HG03442 (cell line): ENCODE data around the gene TRRAP.
"Not testable (repeated sequence)": the region's sequence is repeated elsewhere in the genome, so short reads cannot be mapped to it uniquely, and the experiment has no call there.

Experiments used
- ATAC-seq: cut with Tn5 transposase; IDR thresholded peaks from one replicate; pipeline ENCODE4 v1.9.1; 2021; ENCODE audit warnings: mild to moderate bottlenecking, moderate library complexity; ENCODE audit not compliant: unreplicated experiment

TRRAP gene

GRCh38 chr7:98864731-98865453, 13.4 kb upstream of the TRRAP start:
- no peak for ATAC-seq

GRCh38 chr7:98866351-98866750, 12.0 kb upstream of the TRRAP start:
- no peak for ATAC-seq

GRCh38 chr7:98866765-98867164, 11.6 kb upstream of the TRRAP start:
- ATAC-seq = no peak

- ATAC-seq = no peak
Measured at GRCh38 chr7:98868450-98868849, 9.9 kb upstream of the TRRAP start.

GRCh38 chr7:98869027-98869596, 9.2 kb upstream of the TRRAP start:
- no peak for ATAC-seq

- ATAC-seq = no peak
Measured at GRCh38 chr7:98869597-98870120, 8.7 kb upstream of the TRRAP start, which contains the start of gene TMEM130. Gene TMEM130 (minus strand): TSS chr7:98870014. CDS start chr7:98869861, 153 bp downstream.

- peak; percentile 80 for ATAC-seq
Measured at GRCh38 chr7:98870121-98870651, 8.1 kb upstream of the TRRAP start.

GRCh38 chr7:98870807-98871491, 7.4 kb upstream of the TRRAP start:
- no peak for ATAC-seq

- no peak for ATAC-seq
Measured at GRCh38 chr7:98872328-98872924, 5.9 kb upstream of the TRRAP start.

GRCh38 chr7:98873610-98874009, 4.7 kb upstream of the TRRAP start:
- not testable (repeated sequence) for ATAC-seq

GRCh38 chr7:98874942-98875341, 3.4 kb upstream of the TRRAP start:
- no peak for ATAC-seq

GRCh38 chr7:98875501-98875900, 2.8 kb upstream of the TRRAP start:
- ATAC-seq = no peak

GRCh38 chr7:98877146-98877545, 1.2 kb upstream of the TRRAP start:
- no peak for ATAC-seq

GRCh38 chr7:98877692-98878364, 504 bp upstream of the TRRAP start:
- ATAC-seq = no peak

- ATAC-seq = peak; percentile 75
Measured at GRCh38 chr7:98879198-98879978, 1.1 kb downstream of the TRRAP start.

- ATAC-seq = peak; percentile 1
Measured at GRCh38 chr7:98879979-98880315, 1.6 kb downstream of the TRRAP start.

- ATAC-seq = no peak
Measured at GRCh38 chr7:98880485-98880884, 2.2 kb downstream of the TRRAP start.

GRCh38 chr7:98881561-98882315, 3.4 kb downstream of the TRRAP start:
- no peak for ATAC-seq

GRCh38 chr7:98884416-98884815, 6.1 kb downstream of the TRRAP start:
- ATAC-seq = no peak
